NCI-H774 (cell line): ENCODE results near the gene FGF23.

Experiments used
- DNase-seq: peaks from one replicate; lab custom pipeline; 2025; lab: John Stamatoyannopoulos, UW

Gene FGF23

GRCh38 chr12:4383304-4383865 is 3.9 kb upstream of the FGF23 start:
- DNase-seq: no peak

- no peak for DNase-seq
Observed at GRCh38 chr12:4380332-4380731, 820 bp upstream of the FGF23 start.

- DNase-seq: no peak
Observed at GRCh38 chr12:4378772-4379171, 740 bp downstream of the FGF23 start.

- DNase-seq: no peak
Observed at GRCh38 chr12:4375449-4375848, 4.1 kb downstream of the FGF23 start.

GRCh38 chr12:4372653-4373052 is 6.9 kb downstream of the FGF23 start:
- DNase-seq: no peak

GRCh38 chr12:4370265-4370664 is 9.2 kb downstream of the FGF23 start:
- DNase-seq: no peak

- DNase-seq: no peak
Observed at GRCh38 chr12:4369548-4369947, 10.0 kb downstream of the FGF23 start.

- DNase-seq: no peak
Observed at GRCh38 chr12:4366090-4366489, 13.4 kb downstream of the FGF23 start.

GRCh38 chr12:4356041-4356327 is 23.5 kb downstream of the FGF23 start:
- DNase-seq: peak; percentile 4

GRCh38 chr12:4355156-4356040 is 24.1 kb downstream of the FGF23 start:
- DNase-seq: no peak

- no peak for DNase-seq
Observed at GRCh38 chr12:4353785-4354208, 25.7 kb downstream of the FGF23 start.

GRCh38 chr12:4346931-4347330 is 32.6 kb downstream of the FGF23 start:
- DNase-seq: peak; percentile 9

GRCh38 chr12:4331842-4332241 is 47.7 kb downstream of the FGF23 start:
- no peak for DNase-seq

GRCh38 chr12:4331221-4331620 is 48.3 kb downstream of the FGF23 start:
- no peak for DNase-seq

- no peak for DNase-seq
Observed at GRCh38 chr12:4330203-4330602, 49.3 kb downstream of the FGF23 start.

GRCh38 chr12:4327293-4327692 is 52.2 kb downstream of the FGF23 start:
- DNase-seq: no peak

- no peak for DNase-seq
Observed at GRCh38 chr12:4325966-4326365, 53.5 kb downstream of the FGF23 start.

GRCh38 chr12:4324366-4324765 is 55.1 kb downstream of the FGF23 start:
- DNase-seq: no peak

- DNase-seq: no peak
Observed at GRCh38 chr12:4323396-4323795, 56.1 kb downstream of the FGF23 start.

GRCh38 chr12:4322726-4323125 is 56.8 kb downstream of the FGF23 start:
- DNase-seq: no peak

- peak; percentile 98 for DNase-seq
Observed at GRCh38 chr12:4320853-4321701, 58.4 kb downstream of the FGF23 start, which contains the start of gene TIGAR. Gene TIGAR, plus strand, starts transcription at chr12:4321213. Its CDS starts 59 bp downstream, at chr12:4321272.

- DNase-seq: no peak
Observed at GRCh38 chr12:4320497-4320852, 59.0 kb downstream of the FGF23 start.
